Measurements from ENCODE around the gene SH2D4B.
A peak's percentile ranks its signal among the peaks of the same experiment; 100 is the strongest.

Gene SH2D4B

DNA sequence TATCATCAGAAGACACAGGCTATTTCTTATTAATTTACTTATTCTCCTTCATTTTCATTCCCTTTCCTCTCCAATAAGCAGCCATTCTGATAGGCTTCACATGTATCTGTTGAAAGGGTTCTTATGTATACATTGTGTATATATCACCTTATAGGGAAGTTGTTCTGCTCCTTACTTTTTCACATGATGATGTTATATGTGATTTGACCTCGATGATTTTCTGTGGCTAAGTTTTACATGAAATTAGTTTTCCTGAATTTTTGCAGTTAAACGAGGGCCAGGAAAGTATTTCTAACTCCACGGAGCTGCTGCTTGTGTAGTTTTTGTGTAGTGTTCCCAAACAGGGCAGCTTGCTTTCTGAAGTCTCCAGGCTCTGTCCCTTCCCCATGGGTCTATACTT is 84.5 kb downstream of the SH2D4B start:
- FAIRE-seq (no peak), DNase-seq (ENCODE audit: insufficient read length, low spot score) (no peak)

DNA sequence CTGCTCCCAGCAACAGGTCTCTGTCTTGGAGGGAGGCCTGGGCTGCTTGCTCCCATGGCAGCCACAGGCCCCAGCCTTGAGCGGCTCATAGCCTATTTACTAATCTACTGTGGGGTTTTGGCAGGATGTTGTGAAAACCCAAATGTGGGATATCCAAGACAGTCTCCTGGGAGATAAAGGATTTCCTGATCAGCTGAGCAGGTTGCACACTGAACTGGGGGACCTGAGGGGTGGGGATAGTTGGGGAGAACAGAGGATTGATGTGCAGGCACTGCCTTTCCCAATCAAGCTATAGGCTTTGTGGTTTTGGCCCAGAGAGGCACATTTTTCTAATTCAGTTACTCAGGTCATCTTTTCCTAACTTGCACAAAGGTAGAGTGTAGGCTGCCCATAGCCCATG is 92.6 kb downstream of the SH2D4B start:
- no peak for FAIRE-seq

DNA sequence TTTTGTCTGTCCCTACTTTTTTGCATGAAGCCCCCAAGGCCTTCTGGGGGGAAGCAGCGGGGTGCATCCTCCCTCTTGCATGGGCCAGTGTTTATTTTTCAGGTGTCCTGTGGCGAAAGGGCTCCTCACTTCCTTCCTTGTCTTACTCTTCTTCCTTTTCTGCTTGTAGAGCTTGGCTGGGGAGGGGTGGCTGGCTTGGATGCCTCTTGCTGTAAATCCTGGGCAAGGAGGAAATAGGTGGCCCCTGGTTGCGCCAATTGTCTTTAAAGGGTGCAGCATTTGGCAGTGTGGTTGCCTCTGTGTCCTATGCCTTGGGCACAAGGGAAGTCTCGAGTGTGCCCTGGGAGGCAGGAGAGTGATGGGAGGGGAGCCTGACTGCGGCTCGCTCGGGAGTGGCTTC is 95.0 kb downstream of the SH2D4B start:
- FAIRE-seq: no peak
- DNase-seq (ENCODE audit: insufficient read length, low spot score): no peak

More for the DNA sequence above, 92.6 kb downstream of the SH2D4B start:
- DNase-seq (ENCODE audit: insufficient read length, low spot score): no peak

DNA sequence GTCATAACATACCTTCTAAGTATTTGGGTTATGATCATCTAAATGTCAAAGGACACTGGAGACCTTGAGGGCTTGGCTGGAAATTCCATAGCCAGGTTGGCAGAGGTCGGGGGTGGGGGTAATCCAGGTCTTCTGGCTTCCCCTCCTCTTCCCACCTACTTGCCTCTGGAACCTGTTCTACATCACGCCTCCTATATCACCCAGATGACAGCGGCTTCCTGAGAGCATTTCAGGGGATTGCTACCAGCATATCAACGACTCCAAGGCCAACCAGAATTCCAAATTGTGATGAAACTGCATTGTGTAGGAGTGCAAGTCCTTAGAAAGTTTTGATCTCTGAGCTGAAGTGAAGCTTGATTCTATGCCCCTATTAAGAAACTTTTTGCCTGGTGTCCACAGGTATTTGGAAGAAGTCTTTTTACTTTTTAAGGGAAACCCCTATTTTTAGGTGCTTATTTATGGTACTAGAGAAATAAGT is 95.7 kb downstream of the SH2D4B start:
- FAIRE-seq (no peak), DNase-seq (ENCODE audit: insufficient read length, low spot score) (no peak)

DNA sequence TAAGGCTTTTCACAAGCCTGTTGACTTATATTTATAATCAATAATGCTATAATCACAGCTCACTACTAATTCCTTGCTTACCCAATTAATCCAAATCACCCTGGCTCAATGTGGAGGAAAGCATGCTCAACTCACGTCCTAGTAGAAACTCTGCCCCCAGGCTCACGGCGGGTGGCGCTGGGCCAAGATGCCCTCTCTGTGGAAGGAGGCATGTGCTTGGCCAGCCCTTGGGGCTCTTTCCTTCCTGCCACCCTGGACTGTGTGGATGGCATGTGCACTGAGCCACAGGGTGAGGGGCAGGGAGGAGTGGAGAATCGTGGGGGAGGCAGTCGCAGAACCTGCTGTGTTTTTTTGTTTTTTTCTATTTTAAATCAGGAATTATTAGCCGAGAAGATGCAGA is 96.2 kb downstream of the SH2D4B start:
- no peak for FAIRE-seq

DNA sequence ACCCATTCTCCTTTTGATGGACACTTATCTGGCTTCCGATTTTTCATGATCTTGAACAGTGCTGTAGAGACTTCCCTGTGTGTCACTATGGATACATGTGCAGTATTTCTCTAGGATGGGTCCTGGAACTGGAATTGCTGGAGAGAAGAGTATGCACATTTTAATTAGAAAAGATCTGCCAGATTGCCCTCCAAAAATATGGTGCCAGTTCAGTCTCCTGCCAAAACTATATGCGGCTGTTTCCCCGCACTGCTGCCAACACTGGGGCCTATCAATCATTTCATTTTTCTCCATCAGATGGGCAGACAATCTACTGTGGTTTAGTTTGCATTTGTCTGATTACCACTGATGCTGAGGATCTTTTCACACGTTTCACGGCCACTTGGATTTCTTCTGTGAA is 105.0 kb downstream of the SH2D4B start:
- FAIRE-seq: no peak
- no peak for DNase-seq (ENCODE audit: insufficient read length, low spot score)

More for the DNA sequence above, 96.2 kb downstream of the SH2D4B start:
- no peak for DNase-seq (ENCODE audit: insufficient read length, low spot score)

DNA sequence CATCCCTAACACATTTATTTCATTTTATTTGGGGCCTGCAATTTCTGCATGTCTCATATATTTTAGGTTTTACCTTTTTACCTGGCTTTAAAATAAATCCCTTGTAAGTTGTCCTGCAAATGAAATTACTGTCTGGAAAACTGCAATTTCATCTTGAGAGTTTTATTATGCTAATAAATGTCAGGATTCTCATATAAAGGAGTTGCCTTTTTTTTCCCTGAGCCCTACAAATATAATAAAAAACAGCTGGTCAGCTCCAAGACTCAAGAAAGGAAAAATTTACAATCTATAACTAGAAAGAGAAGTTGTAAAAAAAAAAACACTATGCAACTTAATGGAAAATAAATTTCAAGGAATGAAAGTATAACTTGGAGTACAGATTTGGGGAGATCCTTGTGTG is 108.7 kb downstream of the SH2D4B start:
- no peak for FAIRE-seq
- no peak for DNase-seq (ENCODE audit: insufficient read length, low spot score)

DNA sequence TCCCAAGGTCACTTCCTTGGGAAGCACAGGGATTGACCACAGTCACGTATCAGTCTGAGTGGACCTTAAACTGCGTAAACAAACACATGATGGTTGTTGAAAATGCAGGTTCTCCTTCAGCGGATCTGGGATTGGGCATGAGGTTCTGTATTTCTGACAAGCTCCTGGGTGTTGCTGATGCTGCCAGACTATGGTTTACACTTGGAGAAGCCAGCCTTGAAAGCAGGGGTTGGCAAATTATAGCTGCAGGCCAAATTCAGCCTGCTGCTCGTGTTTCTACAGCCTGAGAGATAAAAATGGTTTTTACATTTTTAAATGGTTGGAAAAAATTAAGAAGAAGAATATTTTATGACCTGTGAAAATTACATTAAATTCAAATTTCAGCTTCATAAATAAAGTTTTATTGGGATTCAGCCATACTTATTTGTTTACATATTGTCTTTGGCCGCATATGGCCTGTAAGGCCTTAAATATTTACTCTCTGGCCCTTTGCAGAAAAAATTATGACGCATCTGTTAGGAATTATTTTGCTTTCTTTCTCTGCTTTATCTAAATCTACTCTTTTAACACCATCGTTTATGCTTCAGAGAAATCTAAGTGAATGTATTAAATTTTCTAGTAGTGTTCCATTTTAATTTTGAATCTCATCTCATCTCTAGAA is 109.6 kb downstream of the SH2D4B start:
- FAIRE-seq (no peak), DNase-seq (ENCODE audit: insufficient read length, low spot score) (no peak)

DNA sequence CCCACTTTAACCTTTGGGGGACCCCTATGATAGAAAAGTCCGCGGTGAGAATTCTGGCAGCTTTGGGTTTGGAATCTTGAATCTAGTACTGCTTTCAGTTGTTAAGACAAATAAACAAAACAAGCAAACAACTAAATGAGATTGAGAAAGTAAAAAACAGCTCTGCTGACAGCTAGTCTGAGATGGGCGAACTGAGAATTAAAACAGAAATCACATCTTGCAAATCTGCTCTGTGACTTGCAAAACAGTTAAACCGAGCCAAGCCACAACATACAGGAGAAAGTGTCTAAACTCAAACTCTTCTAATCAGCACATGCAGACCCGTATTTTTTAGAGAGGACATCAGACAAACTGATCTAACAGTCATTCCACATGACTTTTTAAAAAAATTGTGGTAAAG is 110.4 kb downstream of the SH2D4B start:
- DNase-seq (ENCODE audit: insufficient read length, low spot score): no peak
- FAIRE-seq: no peak

DNA sequence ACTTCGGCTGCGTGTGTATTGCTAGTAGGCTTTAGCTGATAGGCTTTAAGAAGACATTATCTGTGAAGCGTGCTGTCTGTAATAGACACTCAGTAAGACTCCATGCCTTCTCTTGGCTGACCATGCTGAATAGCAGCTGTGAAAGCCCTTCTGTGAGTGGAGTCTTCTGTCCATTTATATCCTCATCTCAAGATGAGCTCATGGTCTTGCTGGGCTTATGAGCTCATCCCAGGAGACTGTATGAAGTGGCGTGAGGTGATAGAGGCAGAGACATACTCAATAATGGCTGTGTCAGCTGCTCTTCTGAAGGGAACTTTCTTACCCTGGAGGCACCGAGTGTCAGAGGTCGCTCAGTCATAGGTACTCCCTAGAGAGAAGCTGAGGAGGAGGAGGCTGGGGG is 111.5 kb downstream of the SH2D4B start:
- no peak for FAIRE-seq

DNA sequence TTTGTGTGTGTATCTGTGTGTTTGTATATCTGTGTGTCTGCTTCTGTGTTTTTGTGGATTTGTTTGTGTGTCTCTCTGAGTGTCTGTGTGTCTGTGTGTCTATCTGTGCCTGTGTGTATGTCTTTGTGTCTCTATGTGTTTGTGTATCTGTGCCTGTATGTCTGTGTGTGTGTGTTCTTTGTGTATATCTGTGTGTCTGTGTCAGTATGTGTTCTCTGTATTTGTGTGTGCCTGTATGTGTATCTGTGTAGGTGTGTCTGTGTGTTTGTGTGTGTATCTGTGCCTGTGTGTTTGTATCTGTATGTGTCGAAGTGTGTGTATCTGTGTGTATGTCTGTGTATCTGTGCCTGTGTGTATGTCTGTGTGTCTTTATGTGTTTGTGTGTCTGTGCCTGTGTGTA is 118.2 kb downstream of the SH2D4B start:
- FAIRE-seq: no peak
- DNase-seq (ENCODE audit: insufficient read length, low spot score): no peak

More for the DNA sequence above, 111.5 kb downstream of the SH2D4B start:
- no peak for DNase-seq (ENCODE audit: insufficient read length, low spot score)

DNA sequence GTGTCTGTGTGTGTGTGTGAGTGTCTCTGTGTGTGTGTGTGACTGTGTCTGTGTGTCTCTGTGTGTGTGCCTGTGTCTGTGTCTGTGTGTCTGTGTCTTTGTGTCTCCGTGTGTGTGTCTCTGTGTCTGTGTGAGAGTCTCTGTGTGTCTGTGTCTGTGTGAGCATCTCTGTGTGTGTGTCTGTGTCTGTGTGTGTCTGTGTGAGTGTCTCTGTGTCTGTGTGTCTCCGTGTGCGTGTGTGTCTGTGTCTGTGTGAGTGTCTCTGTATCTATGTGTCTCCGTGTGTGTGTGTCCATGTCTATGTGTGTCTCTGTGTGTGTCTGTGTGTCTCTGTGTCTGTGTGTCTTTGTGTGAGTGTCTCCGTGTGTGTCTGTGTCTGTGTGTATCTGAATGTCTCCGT is 120.4 kb downstream of the SH2D4B start:
- DNase-seq (ENCODE audit: insufficient read length, low spot score) (no peak), FAIRE-seq (no peak)

DNA sequence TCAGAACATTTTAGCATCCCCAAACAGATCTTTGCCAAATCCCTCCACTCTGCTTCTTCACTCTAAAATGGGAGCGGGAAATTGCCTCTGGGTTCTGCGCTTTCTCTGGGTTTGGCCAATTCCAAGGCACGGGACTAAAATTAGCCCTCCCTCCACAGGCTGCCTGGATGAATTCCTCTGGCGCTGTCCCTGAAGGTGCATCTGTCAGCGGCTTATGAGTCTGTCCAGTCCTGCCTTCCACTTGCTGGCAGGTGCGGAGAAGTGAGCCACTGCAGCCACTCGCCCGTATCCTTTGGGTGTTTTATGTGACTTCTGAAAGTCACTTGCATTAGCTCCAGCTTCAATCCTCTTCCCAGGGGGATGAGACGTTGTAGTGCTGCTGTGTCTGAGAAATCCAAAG is 121.6 kb downstream of the SH2D4B start:
- DNase-seq (ENCODE audit: insufficient read length, low spot score): no peak

DNA sequence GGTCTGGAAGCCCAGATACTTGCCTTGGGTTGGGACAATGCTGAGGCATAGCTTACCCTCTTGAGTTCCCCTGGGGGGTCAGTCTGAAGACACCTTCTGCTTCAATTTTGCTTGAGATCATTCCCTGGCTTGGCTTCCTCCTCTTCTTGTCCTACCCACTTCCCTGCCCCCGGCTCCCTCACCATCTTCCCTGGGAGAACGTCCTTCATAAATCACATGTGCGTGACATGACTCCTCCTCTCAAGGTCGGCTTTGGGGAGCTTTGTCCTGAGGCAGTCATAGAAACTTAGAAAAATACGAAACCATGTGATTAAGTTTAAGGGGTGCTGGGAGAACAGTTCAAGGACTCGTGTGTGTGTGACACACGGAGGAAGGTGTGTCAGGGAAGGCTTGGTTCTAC is 122.6 kb downstream of the SH2D4B start:
- FAIRE-seq: no peak
- no peak for DNase-seq (ENCODE audit: insufficient read length, low spot score)

More for the DNA sequence above, 121.6 kb downstream of the SH2D4B start:
- no peak for FAIRE-seq

DNA sequence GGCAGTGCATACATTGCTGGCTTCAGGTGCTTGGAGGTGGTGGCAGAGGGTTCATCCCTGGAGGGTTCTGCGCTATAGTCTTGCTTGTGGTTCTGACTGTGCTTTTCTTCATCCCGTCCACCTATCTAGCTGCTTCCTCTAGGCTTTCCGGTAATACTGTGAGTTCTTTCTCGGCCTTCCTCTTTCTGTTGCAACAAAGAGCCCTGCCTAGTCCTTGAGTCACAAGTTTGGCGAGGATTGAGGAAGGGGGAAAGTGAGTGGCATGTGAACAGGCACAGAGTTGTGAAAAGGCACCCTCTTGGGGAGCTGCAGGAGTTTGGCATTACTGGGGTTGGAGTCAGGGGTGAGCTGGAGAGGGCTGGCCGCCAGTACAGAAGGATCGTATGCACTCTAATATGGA is 123.0 kb downstream of the SH2D4B start:
- DNase-seq (ENCODE audit: insufficient read length, low spot score) (no peak), FAIRE-seq (no peak)

DNA sequence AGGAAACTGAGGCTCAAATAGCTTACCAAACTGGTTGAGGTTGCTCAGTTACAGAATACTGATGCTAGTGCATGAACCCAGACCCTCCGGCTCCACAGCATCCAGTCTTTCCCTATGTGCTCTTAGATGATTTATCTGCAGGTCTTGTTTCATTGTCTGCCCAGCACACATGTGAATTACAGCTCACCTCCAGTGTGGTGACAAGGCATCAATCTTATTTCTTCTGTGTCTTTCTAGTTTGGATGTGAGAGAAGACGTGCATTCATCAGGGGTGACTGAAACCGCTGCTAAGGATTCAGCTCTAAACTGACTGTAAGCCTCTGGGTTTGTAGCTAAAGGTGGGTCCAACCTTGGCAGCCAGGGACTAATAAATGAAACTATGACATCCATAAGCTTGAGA is 123.8 kb downstream of the SH2D4B start:
- FAIRE-seq (no peak), DNase-seq (ENCODE audit: insufficient read length, low spot score) (no peak)

DNA sequence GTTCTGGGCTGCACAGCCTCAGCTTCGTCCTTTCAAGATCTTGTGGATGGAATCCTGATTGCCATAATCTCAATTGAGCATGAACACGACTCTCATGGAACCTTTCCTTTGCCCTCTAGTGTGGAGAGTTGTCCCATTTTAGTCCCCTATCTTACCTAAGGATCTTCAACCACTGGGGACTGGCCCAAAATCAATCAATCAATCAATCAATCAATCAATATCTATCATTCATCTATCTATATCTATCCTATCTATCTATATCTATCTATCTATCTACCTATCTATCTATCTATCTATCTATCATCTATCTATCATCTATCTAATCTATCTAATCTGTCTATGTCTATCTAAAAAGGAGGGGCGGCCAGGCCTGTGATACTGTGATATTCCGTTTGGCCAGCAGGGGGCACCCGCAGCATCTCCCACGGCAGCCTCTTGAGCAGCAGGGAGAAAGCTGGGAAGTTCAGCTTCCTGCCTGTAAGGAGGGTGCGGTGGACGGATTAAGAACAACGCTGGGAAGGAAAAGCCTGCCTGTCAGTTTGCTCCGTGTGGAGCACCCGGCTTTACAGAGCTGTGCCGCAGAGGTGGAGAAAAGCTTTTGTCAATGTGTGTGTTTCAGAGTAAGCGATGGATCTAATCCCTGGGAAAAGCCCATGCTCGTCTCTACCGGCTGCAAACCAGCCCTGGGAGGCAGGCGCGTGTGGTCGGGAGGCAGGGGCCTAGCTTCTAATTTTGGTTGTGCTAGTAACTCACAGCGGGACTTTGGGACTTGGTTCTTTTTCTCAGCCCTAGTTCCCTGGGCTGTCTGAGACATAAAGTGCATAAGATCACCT is 124.9 kb downstream of the SH2D4B start:
- FAIRE-seq: no peak

DNA sequence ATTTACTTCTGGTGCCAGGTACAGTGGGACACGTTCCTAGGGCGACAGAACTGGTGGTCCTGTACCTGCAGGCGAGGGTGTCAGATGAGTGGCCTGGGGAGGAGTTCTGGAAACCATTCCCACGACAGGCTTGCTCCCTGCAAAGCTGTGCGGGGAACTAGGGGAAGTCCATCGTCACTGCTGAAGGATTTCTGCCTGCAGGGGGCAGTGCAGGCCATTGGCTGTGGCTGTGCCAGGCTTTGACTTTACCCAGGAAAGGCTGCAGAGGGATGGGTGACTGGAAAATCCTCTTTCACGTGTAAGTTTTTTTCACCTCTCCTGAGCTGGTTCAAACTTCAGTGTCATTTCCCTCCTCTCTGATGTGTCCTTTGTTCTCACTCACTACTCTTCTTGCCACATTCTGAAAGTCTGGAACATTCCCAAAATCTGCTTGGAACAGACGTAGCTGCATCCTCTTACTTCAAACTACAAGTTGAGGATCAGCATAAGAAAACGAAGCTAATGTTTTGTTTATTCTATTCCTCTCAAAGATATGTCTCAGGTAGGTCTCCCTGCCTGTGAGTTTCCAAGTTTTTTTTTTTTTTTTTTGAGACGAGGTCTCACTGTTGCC is 126.5 kb downstream of the SH2D4B start:
- DNase-seq (ENCODE audit: insufficient read length, low spot score): peak; percentile 64
- peak; percentile 4 for FAIRE-seq

More for the DNA sequence above, 124.9 kb downstream of the SH2D4B start:
- DNase-seq (ENCODE audit: insufficient read length, low spot score): peak; percentile 83

DNA sequence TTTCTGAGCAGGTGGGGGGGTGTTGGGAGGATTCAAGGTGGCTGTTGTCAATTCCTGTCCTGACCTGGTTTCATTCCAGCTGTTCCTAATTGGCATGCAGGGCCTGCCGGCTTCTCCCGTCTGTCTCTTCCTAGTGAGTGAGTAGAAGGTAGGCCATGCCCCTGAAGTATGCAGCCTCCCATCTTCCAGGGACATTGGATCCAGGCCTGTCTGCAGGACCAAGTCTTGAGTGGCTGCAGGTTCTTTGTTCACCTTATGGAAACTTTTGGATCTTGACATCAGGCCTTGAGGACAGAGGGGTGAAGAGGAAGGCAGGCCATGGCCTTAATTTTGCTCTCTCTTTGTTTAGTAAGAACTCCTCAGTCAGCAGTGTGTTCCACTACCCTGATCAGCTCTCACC is 131.8 kb downstream of the SH2D4B start:
- FAIRE-seq (no peak), DNase-seq (ENCODE audit: insufficient read length, low spot score) (no peak)

DNA sequence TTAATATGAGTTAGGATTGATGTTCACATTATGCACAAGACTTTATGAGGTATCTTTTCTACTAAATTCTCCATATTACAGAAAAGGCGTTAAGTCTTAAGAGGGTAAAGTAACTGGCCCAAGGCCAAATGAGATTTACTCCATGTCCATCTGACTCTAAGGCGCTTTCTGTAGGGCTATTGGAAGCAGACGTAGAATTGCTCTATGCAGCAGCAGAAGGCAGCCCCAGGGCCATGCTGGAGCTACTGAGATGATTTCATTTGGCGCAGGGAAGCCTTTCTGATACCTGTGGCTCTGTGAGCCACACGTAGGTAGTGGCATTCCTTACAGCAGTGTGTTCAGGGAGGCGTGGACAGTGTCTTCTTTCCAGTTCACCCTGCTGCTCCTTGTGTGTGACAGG is 133.1 kb downstream of the SH2D4B start:
- DNase-seq (ENCODE audit: insufficient read length, low spot score): no peak
- FAIRE-seq: no peak

DNA sequence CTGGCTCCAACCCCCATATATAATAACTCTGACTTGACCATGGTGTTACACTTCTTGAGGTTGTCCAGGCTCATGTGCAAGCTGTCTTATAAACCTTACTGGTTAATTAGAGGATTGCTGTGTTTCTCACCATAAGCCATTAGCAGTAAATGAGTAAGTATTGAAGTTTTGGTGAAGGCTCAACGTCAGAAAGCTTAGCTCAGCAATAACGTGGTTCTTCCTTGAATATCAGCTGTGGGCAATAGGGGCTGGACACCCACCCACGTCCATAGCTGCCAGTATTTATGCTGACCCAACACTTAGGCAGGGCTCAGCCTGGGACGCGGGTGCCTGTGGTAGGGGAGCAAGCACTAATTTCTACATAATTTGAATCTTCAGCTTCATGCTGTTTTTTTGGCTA is 134.1 kb downstream of the SH2D4B start:
- FAIRE-seq: no peak
- no peak for DNase-seq (ENCODE audit: insufficient read length, low spot score)

DNA sequence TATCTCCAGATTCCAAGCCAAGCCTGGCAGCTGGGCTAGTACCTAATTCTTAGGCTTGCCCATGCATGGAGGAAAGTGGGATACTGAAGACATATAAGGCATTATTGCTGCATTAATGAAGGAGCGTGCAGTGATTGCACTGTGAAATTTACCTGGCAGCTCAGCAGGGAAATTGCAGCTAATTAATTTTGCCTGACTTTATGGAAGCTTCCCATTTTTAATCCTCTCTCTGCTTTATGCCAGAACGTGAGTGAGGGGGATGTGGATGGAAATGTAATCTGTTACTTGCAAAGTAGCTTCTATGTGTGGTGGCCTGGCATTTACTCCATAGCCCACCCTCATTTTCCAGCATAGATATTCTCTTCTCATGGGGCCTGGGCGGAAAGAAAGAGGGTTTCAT is 134.9 kb downstream of the SH2D4B start:
- no peak for DNase-seq (ENCODE audit: insufficient read length, low spot score)
- no peak for FAIRE-seq

All from HTR-8/SVneo (cell line).